Left hindlimb (tissue), 1 donor: Measurements from ENCODE around the gene POU2AF2.
"Not testable (repeated sequence)": the region's sequence is repeated elsewhere in the genome, so short reads cannot be mapped to it uniquely, and the experiment has no call there.

Source experiments
- DNase-seq: peaks from one replicate; pipeline ENCODE4 v3.0.0-alpha.2; 2018

POU2AF2 gene

GRCh38 chr11:111259896-111260295 lies 14.4 kb downstream of the POU2AF2 start:
- no peak for DNase-seq

GRCh38 chr11:111260811-111261210 lies 15.3 kb downstream of the POU2AF2 start:
- no peak for DNase-seq

- no peak for DNase-seq
These were observed 19.1 kb downstream of the POU2AF2 start for GRCh38 chr11:111264646-111265045.

GRCh38 chr11:111265421-111265820 lies 19.9 kb downstream of the POU2AF2 start:
- no peak for DNase-seq

GRCh38 chr11:111268303-111268702 lies 22.8 kb downstream of the POU2AF2 start:
- not testable (repeated sequence) for DNase-seq

GRCh38 chr11:111269146-111269868 lies 23.8 kb downstream of the POU2AF2 start:
- peak; percentile 48 for DNase-seq

GRCh38 chr11:111272420-111272819 lies 26.9 kb downstream of the POU2AF2 start:
- no peak for DNase-seq

GRCh38 chr11:111282562-111283075 lies 37.1 kb downstream of the POU2AF2 start:
- no peak for DNase-seq

GRCh38 chr11:111283945-111284481 lies 38.5 kb downstream of the POU2AF2 start:
- no peak for DNase-seq

GRCh38 chr11:111285189-111286091 lies 39.9 kb downstream of the POU2AF2 start:
- no peak for DNase-seq

- no peak for DNase-seq
These were observed 46.2 kb downstream of the POU2AF2 start for GRCh38 chr11:111291764-111292163.

GRCh38 chr11:111292408-111292807 lies 46.9 kb downstream of the POU2AF2 start:
- not testable (repeated sequence) for DNase-seq

- no peak for DNase-seq
These were observed 50.7 kb downstream of the POU2AF2 start for GRCh38 chr11:111296196-111296595.

- no peak for DNase-seq
These were observed 52.2 kb downstream of the POU2AF2 start for GRCh38 chr11:111297696-111298095.

GRCh38 chr11:111298413-111299100 lies 53.0 kb downstream of the POU2AF2 start, which contains the start of gene POU2AF3:
POU2AF3 (plus strand) TSS chr11:111298546; CDS start chr11:111298582, 36 bp downstream.
- peak; percentile 50 for DNase-seq

GRCh38 chr11:111299101-111300026 lies 53.8 kb downstream of the POU2AF2 start:
- peak; percentile 72 for DNase-seq

- no peak for DNase-seq
These were observed 55.0 kb downstream of the POU2AF2 start for GRCh38 chr11:111300569-111300968.

- no peak for DNase-seq
These were observed 55.7 kb downstream of the POU2AF2 start for GRCh38 chr11:111301004-111301841.

- DNase-seq: no peak
These were observed 56.3 kb downstream of the POU2AF2 start for GRCh38 chr11:111301842-111302118.

- no peak for DNase-seq
These were observed 56.8 kb downstream of the POU2AF2 start for GRCh38 chr11:111302298-111302697.

- no peak for DNase-seq
These were observed 57.9 kb downstream of the POU2AF2 start for GRCh38 chr11:111303461-111303860.
